ENCODE measurements around the gene PPP1CB. TPM values are rescaled to one million over a fixed set of nuclear protein-coding genes. Genes with fewer than 3 reads are reported as not detected.
"Not testable (repeated sequence)": the region's sequence is repeated elsewhere in the genome, so short reads cannot be mapped to it uniquely, and the experiment has no call there.

The PPP1CB gene
- total RNA-seq, 1 experiment from 2014 or later, result 141 TPM

- in situ Hi-C loops (cut with HindIII; ENCODE audit: low sequenced_read_pairs), result no loop called here
Observed at GRCh38 chr2:28768422-28768821, 16.8 kb downstream of the PPP1CB start.

GRCh38 chr2:28768952-28769351 is 17.3 kb downstream of the PPP1CB start:
- in situ Hi-C loops (cut with HindIII; ENCODE audit: low sequenced_read_pairs), result no loop called here
- DNase-seq (ENCODE audit: low spot score), result no peak

More at GRCh38 chr2:28768422-28768821, 16.8 kb downstream of the PPP1CB start:
- DNase-seq (ENCODE audit: low spot score), result no peak

GRCh38 chr2:28772351-28772750 is 20.7 kb downstream of the PPP1CB start:
- no peak for DNase-seq (ENCODE audit: low spot score)
- in situ Hi-C loops (cut with HindIII; ENCODE audit: low sequenced_read_pairs), result no loop called here

GRCh38 chr2:28776471-28776870 is 24.8 kb downstream of the PPP1CB start:
- no peak for DNase-seq (ENCODE audit: low spot score)
- in situ Hi-C loops (cut with HindIII; ENCODE audit: low sequenced_read_pairs), result no loop called here

GRCh38 chr2:28778392-28778791 is 26.8 kb downstream of the PPP1CB start:
- in situ Hi-C loops (cut with HindIII; ENCODE audit: low sequenced_read_pairs), result no loop called here
- DNase-seq (ENCODE audit: low spot score), result no peak

GRCh38 chr2:28779001-28779400 is 27.4 kb downstream of the PPP1CB start:
- in situ Hi-C loops (cut with HindIII; ENCODE audit: low sequenced_read_pairs), result no loop called here
- DNase-seq (ENCODE audit: low spot score), result no peak

GRCh38 chr2:28780496-28780895 is 28.9 kb downstream of the PPP1CB start:
- in situ Hi-C loops (cut with HindIII; ENCODE audit: low sequenced_read_pairs), result no loop called here
- no peak for DNase-seq (ENCODE audit: low spot score)

GRCh38 chr2:28782423-28782822 is 30.8 kb downstream of the PPP1CB start:
- DNase-seq (ENCODE audit: low spot score), result no peak
- in situ Hi-C loops (cut with HindIII; ENCODE audit: low sequenced_read_pairs), result no loop called here

- DNase-seq (ENCODE audit: low spot score); in situ Hi-C loops (cut with HindIII; ENCODE audit: low sequenced_read_pairs): not testable (repeated sequence)
Observed at GRCh38 chr2:28784570-28784969, 32.9 kb downstream of the PPP1CB start.

- no peak for DNase-seq (ENCODE audit: low spot score)
- in situ Hi-C loops (cut with HindIII; ENCODE audit: low sequenced_read_pairs), result no loop called here
Observed at GRCh38 chr2:28796620-28797019, 45.0 kb downstream of the PPP1CB start.

GRCh38 chr2:28801726-28802125 is 50.1 kb downstream of the PPP1CB start:
- no peak for DNase-seq (ENCODE audit: low spot score)
- in situ Hi-C loops (cut with HindIII; ENCODE audit: low sequenced_read_pairs), result no loop called here

GRCh38 chr2:28802975-28803429 is 51.4 kb downstream of the PPP1CB start:
- in situ Hi-C loops (cut with HindIII; ENCODE audit: low sequenced_read_pairs), result no loop called here
- no peak for DNase-seq (ENCODE audit: low spot score)

- in situ Hi-C loops (cut with HindIII; ENCODE audit: low sequenced_read_pairs), result no loop called here
- no peak for DNase-seq (ENCODE audit: low spot score)
Observed at GRCh38 chr2:28809927-28810326, 58.3 kb downstream of the PPP1CB start.

GRCh38 chr2:28810384-28811285 is 59.0 kb downstream of the PPP1CB start, which contains the start of gene SPDYA:
TSS of gene SPDYA (plus strand) at chr2:28810834. CDS start at chr2:28816015, 5,181 bp downstream.
- DNase-seq (ENCODE audit: low spot score), result peak; percentile 60
- in situ Hi-C loops (cut with HindIII; ENCODE audit: low sequenced_read_pairs), result no loop called here

GRCh38 chr2:28818053-28818452 is 66.4 kb downstream of the PPP1CB start:
- DNase-seq (ENCODE audit: low spot score), result no peak

GRCh38 chr2:28821295-28821958 is 69.8 kb downstream of the PPP1CB start:
- in situ Hi-C loops (cut with HindIII; ENCODE audit: low sequenced_read_pairs), result no loop called here
- peak; percentile 46 for DNase-seq (ENCODE audit: low spot score)

More at GRCh38 chr2:28818053-28818452, 66.4 kb downstream of the PPP1CB start:
- in situ Hi-C loops (cut with HindIII; ENCODE audit: low sequenced_read_pairs), result no loop called here

GRCh38 chr2:28822036-28822435 is 70.4 kb downstream of the PPP1CB start:
- no peak for DNase-seq (ENCODE audit: low spot score)
- in situ Hi-C loops (cut with HindIII; ENCODE audit: low sequenced_read_pairs), result no loop called here

GRCh38 chr2:28824207-28824606 is 72.6 kb downstream of the PPP1CB start:
- in situ Hi-C loops (cut with HindIII; ENCODE audit: low sequenced_read_pairs), result no loop called here

GRCh38 chr2:28824870-28825269 is 73.2 kb downstream of the PPP1CB start:
- DNase-seq (ENCODE audit: low spot score), result no peak
- in situ Hi-C loops (cut with HindIII; ENCODE audit: low sequenced_read_pairs), result no loop called here

More at GRCh38 chr2:28824207-28824606, 72.6 kb downstream of the PPP1CB start:
- no peak for DNase-seq (ENCODE audit: low spot score)

GRCh38 chr2:28828382-28828781 is 76.8 kb downstream of the PPP1CB start:
- in situ Hi-C loops (cut with HindIII; ENCODE audit: low sequenced_read_pairs), result no loop called here
- no peak for DNase-seq (ENCODE audit: low spot score)

All from G401 (cell line).